Panc1 (cell line): ENCODE data around the gene EIPR1. TPM values are rescaled to one million over a fixed set of nuclear protein-coding genes. Genes with fewer than 3 reads are reported as not detected.

Experiments used
- ATAC-seq: fragments of 200-7000 bp; cut with Tn5 transposase; 2 replicates; pipeline ENCODE4 v1.9.1; 2020; ENCODE audit warnings: mild to moderate bottlenecking, moderate library complexity
- BruUV-seq: library from RNA; stranded (reverse); fragments of 400-500 nt; replicated peaks from 2 replicates; lab custom pipeline; 2021; lab: Mats Ljungman, UMichigan
- CTCF ChIA-PET: fragments of 300-600 bp; sonication (Branson Sonifier 250); formaldehyde crosslinking; loops from one replicate; lab custom pipeline; 2022; ENCODE audit warnings: antibody characterized with exemption; lab: Charles Lee
- POLR2A ChIA-PET: fragments of 300-600 bp; sonication (Branson Sonifier 250); formaldehyde crosslinking; loops from one replicate; lab custom pipeline; 2022; ENCODE audit warnings: antibody characterized with exemption; lab: Charles Lee
- DNase-seq: peaks from one replicate; pipeline ENCODE4 v3.0.0-alpha.2; 2010; ENCODE audit warnings: low read depth, low spot score
- H3K27ac ChIP-seq: 2 replicates; pipeline ENCODE4 v1.5.1; 2011; ENCODE audit warnings: mild to moderate bottlenecking, low read length, inconsistent platforms
- H3K27me3 ChIP-seq: fragments of 200-500 bp; sonication (Bioruptor generic); 2 replicates; pipeline ENCODE4 v1.6.0; 2014; ENCODE audit warnings: low read length, inconsistent platforms; ENCODE audit not compliant: control insufficient read depth, insufficient read depth
- H3K36me3 ChIP-seq: fragments of 200-500 bp; sonication (Bioruptor generic); 2 replicates; pipeline ENCODE4 v1.5.1; 2014; ENCODE audit warnings: inconsistent platforms, mild to moderate bottlenecking, low read length, moderate library complexity; ENCODE audit not compliant: control insufficient read depth, insufficient read depth
- H3K4me1 ChIP-seq: 2 replicates; pipeline ENCODE4 v1.5.1; 2011; ENCODE audit warnings: inconsistent platforms, mild to moderate bottlenecking, low read length, moderate library complexity; ENCODE audit not compliant: control insufficient read depth, insufficient read depth
- H3K4me3 ChIP-seq, 2 experiments: 2 replicates each; pipeline ENCODE4 v1.5.1; 2011 to 2012; ENCODE audit warnings: low read depth in 2 of 2, low read length in 2 of 2, mild to moderate bottlenecking in 2 of 2, inconsistent platforms in 1 of 2, moderate library complexity in 1 of 2
- H3K9me3 ChIP-seq: fragments of 200-500 bp; sonication (Bioruptor generic); 2 replicates; pipeline ENCODE4 v1.5.1; 2014; ENCODE audit warnings: low read depth, mild to moderate bottlenecking, inconsistent platforms, low read length, moderate library complexity; ENCODE audit not compliant: control insufficient read depth, insufficient read depth
- CTCF ChIP-seq: fragments of 450-650 bp; IDR thresholded peaks from 2 replicates; pipeline ENCODE4 v1.5.1; 2017; ENCODE audit warnings: mild to moderate bottlenecking
- POLR2AphosphoS5 ChIP-seq: IDR thresholded peaks from 2 replicates; pipeline ENCODE4 v1.6.1; 2012; ENCODE audit warnings: mild to moderate bottlenecking, low read depth, low read length, moderate library complexity
- REST ChIP-seq, 2 experiments: IDR thresholded peaks; 2 replicates each; pipeline ENCODE4 v1.6.1; 2011 to 2012; ENCODE audit warnings: low read depth in 2 of 2, control low read depth in 1 of 2, low read length in 1 of 2, mild to moderate bottlenecking in 1 of 2, moderate library complexity in 1 of 2; ENCODE audit not compliant: insufficient read depth in 1 of 2
- SIN3A ChIP-seq: IDR thresholded peaks from 2 replicates; pipeline ENCODE4 v1.6.1; 2012; ENCODE audit warnings: low read depth, mild to moderate bottlenecking, low read length, moderate library complexity, borderline replicate concordance; ENCODE audit not compliant: insufficient read depth
- TCF7L2 ChIP-seq: IDR thresholded peaks from 2 replicates; pipeline ENCODE4 v1.6.1; 2011; ENCODE audit warnings: mild to moderate bottlenecking, low read depth, low read length, inconsistent platforms
- in situ Hi-C: cut with HindIII; loops from 2 replicates; pipeline ENCODE4 v1.10.0; 2016; ENCODE audit warnings: low sequenced_read_pairs, low pct_unique_long_range_greater_than_20kb
- intact Hi-C: fragments of 100-400 bp; cut with micrococcal nuclease; formaldehyde crosslinking; loops from one replicate; pipeline ENCODE4 v1.10.0; 2022; ENCODE audit not compliant: unreplicated experiment
- total RNA-seq: library from RNA; stranded (reverse); gene quantifications from one replicate; pipeline ENCODE4 v1.2.1, GENCODE V29; 2021; ENCODE audit not compliant: unreplicated experiment

Gene EIPR1
- total RNA-seq, 1 experiment from 2014 or later: 26.7 TPM

GRCh38 chr2:3336844-3337243 is 40.8 kb downstream of the EIPR1 start:
- Histone ChIP-seq H3K27ac (no peak overlapping the region), H3K27me3 (no peaks in the 10 kb centered on the region), H3K4me1 (no peaks in the 10 kb centered on the region), H3K36me3 (no peaks in the 10 kb centered on the region), H3K4me3 (no peak overlapping the region), H3K9me3 (no peaks in the 10 kb centered on the region)
- in situ Hi-C loops (no loop called here), intact Hi-C loops (no loop called here)
- TF ChIP-seq TCF7L2 (no peak), SIN3A (no peak), POLR2AphosphoS5 (no peak), CTCF (no peak), REST (IDR thresholded peaks at IDR 0.05; ENCODE audit: insufficient read depth in 1 of 2, low read depth in 2 of 2, low read length in 1 of 2) (no peak)
- POLR2A ChIA-PET: interaction anchor here (0.7 kb wide), 1 partner anchor 22 kb away, joined by 4 read pairs; no protein-coding TSS in a partner anchor
- BruUV-seq: no TSS peak
- CTCF ChIA-PET: no interaction called here
- no peak for DNase-seq
- no peak for ATAC-seq

GRCh38 chr2:3334392-3335345 is 42.9 kb downstream of the EIPR1 start:
- H3K27me3 ChIP-seq: no peaks in the 10 kb centered on the region
- no peak overlapping the region for H3K27ac ChIP-seq
- no peak overlapping the region for H3K4me3 ChIP-seq
- no peaks in the 10 kb centered on the region for H3K36me3 ChIP-seq
- no peaks in the 10 kb centered on the region for H3K9me3 ChIP-seq
- intact Hi-C loops (no loop called here), in situ Hi-C loops (no loop called here)
- no TSS peak for BruUV-seq
- H3K4me1 ChIP-seq: no peaks in the 10 kb centered on the region
- ChIA-PET POLR2A (no interaction called here), CTCF (interaction anchor here (0.6 kb wide), 1 partner anchor 257 kb away, joined by 5 read pairs; no protein-coding TSS in a partner anchor)
- TF ChIP-seq REST (IDR thresholded peaks at IDR 0.05; ENCODE audit: insufficient read depth in 1 of 2, low read depth in 2 of 2, low read length in 1 of 2): no peak
- no peak for TF ChIP-seq CTCF
- TF ChIP-seq TCF7L2: no peak
- no peak for TF ChIP-seq POLR2AphosphoS5
- no peak for TF ChIP-seq SIN3A
- DNase-seq: no peak
- no peak for ATAC-seq
